ENCODE data around the gene RAB21.
"Not testable (repeated sequence)": the region's sequence is repeated elsewhere in the genome, so short reads cannot be mapped to it uniquely, and the experiment has no call there.

Gene RAB21

DNA sequence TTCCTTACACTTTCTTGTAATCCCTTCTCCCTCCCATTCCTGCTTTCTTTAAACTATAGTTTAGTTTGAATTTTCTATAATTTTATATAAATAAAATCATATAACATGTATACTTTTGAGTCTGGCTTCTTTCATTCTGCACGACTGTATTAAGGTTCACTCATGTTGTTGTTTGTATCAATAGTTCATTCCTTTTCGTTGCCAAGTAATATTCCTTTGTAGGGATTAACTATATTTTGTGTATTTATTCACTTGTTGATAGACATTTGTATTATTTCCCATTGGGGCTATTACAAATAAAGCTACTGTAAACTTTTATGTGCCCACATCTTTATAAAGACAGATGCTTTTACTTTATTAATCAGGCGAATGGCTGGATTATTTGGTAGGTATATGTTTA is 45.5 kb downstream of the RAB21 start:
- DNase-seq: no peak

DNA sequence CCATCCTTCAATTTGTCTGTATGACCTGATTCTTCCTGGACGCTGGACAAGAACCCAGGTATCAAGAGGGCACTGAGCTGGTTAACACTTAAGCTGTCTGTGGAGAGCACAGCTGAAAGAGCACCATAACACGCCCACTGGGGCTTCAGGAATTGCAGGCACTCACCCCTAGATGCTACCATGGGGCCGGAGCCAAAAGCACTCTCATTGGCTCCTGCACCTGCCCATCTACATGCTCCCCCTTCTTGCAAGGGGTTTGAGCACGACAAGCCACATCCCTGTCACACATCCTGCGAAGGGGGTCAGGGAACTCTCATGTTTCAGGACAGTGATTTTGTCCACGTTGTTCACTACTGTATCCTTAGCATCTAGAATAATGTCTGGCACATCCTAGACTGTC is 49.8 kb downstream of the RAB21 start:
- DNase-seq: no peak

DNA sequence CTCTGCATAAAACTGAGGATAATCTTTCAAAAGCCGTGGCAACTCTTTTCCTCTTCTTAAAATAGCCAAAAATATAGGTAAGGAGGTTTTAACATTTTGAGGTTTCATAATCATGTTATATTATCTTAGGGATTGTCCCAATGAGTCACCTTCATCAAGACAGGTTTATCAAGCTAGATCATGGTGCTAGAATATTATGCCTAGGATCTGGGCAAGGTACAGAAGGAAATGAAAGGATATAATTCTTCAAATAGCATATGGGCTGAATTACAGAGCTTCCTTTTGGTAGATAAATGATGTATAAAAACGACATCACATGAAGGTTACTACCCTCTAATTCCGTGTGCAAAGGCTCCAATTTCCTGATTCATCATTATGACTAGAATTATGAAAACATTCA is 56.3 kb downstream of the RAB21 start:
- no peak for DNase-seq

DNA sequence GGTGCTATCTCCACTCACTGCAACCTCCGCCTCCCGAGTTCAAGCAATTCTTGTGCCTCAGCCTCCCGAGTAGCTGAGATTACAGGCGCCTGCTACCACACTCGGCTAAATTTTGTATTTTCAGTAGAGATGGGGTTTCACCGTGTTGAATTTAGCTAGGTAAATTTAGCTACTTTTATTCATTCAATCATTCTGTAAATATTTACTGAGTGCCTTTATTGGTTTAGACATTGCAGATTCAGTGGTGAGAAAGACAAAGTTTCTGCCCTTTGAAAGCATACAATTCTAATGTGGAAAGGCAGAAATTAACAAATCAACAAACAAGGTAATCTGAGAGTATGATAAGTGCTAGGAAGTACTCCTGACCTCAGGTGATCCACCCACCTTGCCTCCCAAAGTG is 60.6 kb downstream of the RAB21 start:
- DNase-seq: not testable (repeated sequence)

DNA sequence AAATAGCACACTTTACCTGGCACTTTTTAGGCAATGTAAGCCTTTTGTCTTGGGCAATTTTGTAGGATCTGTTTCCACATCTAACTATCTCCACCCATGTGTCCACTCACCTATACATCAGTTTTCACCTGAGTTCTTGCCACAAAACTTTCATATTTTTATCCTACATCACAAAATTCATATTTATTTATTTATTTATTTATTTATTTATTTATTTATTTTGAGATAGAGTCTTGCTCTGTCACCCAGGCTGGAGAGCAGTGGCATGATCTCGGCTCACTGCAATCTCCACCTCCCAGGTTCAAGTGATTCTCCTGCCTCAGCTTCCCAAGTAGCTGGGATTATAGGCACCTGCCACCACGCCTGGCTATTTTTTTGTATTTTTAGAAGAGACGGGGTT is 67.4 kb downstream of the RAB21 start:
- not testable (repeated sequence) for DNase-seq

DNA sequence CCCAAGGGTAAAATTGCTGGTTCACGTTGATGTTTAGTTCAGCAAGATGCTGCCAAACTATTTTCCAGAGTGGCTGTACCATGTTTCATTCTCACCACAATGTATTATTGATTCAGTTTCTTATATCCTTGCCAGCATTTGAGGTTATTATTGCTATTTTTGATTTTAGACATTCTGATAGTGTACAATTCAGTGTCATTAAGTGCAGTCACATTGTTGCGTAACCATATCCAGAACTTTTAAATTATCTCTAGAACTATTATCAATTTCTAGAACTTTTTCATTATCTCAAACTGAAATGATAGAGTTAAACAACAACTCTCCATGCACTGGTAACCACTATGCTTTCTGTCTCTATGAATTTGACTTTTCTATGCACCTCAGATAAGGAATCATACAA is 74.2 kb downstream of the RAB21 start:
- DNase-seq: no peak

DNA sequence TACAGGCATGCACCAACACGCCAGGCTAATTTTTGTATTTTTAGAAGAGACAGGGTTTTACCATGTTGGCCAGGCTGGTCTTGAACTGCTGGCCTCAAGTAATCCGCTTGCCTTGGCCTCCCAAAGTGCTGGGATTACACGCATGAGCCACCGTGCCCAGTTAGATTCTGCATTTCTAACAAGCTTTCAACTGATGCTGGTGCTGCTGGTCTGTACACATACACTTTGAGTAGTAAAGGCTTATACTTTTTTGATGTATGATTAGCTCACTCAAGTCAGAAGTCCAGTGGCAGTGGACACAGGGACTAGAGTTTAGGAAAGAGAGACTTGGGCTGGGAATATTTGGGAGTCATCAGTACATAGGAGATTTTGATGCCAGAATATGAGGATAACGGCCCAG is 82.7 kb downstream of the RAB21 start:
- DNase-seq: no peak

DNA sequence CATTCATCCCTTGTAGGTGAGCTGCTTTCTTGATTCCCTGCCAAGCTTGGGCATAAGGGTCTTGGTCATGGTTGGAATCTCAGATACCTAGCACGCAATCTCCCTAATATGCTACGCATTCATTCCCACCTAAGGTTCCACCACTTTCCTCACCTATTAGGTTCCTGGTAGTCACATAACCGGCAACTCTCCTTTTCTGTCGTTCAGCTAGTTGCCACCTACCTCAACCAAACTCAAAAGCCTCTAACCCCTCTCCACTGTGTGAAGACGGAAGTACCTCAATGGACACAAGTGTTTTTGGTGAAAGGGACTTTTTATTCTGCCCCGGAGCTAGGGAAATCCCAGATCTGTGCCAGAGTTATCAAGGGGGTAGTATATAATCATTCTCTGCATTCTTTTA is 83.6 kb downstream of the RAB21 start:
- no peak for DNase-seq

DNA sequence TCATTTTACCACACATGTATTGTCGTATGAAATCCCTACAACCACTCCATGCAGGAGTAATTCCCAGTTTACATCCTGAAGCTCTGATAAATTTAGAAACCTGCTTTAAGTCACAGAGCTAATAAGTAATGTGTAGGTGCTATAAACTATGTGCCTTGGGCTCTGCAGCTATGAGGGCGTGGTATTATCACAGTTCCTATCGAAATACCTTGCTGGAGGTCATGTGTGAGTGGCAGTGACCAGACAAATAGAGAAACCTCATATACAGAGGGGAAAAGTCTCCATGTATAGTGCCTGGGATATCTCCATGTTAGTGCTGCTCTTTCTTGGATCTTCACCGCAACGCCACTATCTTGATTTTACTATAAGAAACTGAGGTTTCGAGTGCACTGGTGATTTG is 84.0 kb downstream of the RAB21 start:
- DNase-seq: no peak

DNA sequence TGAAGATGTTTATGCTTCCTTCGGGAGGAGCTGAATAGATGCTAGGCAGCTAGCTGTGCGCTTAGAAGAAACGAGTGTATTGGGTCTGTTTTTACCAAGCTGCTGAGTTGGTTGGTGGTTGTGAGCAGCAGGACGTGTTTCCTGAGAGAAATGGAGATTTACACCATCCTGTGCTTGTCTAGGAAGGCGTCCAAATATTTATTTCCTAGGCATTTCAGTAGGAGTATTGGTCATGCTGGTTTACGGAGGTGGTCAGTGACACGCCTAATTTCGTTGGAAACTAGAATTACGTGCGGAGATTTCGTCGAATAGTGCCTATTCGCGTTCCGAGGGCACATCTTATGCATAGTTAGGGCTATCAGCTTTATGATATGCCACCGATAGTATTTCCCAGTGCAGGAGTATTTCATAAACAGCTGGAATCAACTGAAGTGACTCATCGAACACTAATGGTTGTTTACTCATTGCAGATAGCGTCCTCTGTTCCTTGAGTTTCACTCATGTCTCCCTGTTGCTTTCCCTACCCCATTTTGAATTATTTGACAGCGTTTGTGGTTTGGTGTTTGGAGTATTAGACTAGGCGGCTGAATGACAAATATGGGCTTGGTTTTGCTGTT is 85.7 kb downstream of the RAB21 start:
- DNase-seq: peak; percentile 28

DNA sequence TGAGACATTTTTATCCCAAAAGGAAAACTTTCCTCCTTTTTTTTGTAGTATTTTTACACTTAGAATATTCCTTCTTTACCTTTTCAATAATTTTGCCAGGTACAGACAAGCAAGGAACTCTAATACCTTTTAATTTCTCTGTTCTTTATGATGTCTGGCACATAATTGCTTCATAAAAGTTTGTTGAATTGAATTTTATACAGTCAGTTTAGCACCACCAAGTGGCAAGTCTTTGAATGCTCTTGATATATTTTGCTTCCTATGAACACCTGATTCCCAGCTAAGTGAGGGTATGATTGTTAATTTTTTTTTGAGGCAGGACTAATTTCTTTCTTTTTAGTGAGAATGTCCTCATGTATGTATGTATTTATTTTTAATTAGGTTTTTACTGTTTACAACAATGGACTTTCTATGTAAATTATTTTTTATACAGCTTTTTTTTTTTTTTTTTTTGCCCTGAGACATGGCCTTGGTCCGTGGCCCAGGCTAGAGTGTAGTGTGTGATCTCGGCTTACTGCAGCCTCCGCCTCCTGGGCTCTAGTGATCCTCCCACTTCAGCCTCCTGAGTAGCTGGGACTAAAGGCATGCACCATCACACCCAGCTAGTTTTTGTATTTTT is 91.8 kb downstream of the RAB21 start:
- DNase-seq: peak; percentile 32

DNA sequence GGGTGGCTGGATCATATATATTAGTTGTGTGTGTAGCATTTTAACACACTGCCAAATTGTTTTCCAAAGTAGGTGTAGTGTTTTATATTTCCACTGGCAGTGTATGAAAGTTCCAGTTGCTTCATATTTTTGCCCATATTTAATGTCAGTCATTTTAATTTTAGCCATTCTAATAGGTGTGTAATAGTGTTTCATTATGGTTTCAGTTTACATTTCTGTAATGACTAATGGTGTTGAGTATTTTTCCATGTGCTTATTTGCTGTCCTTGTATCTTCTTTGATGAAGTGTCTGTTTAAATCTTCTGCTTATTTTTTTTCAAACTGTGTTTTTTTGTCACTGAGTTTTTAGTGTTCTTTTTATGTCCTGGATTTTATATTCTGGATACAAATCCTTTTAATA is 93.5 kb downstream of the RAB21 start:
- no peak for DNase-seq

DNA sequence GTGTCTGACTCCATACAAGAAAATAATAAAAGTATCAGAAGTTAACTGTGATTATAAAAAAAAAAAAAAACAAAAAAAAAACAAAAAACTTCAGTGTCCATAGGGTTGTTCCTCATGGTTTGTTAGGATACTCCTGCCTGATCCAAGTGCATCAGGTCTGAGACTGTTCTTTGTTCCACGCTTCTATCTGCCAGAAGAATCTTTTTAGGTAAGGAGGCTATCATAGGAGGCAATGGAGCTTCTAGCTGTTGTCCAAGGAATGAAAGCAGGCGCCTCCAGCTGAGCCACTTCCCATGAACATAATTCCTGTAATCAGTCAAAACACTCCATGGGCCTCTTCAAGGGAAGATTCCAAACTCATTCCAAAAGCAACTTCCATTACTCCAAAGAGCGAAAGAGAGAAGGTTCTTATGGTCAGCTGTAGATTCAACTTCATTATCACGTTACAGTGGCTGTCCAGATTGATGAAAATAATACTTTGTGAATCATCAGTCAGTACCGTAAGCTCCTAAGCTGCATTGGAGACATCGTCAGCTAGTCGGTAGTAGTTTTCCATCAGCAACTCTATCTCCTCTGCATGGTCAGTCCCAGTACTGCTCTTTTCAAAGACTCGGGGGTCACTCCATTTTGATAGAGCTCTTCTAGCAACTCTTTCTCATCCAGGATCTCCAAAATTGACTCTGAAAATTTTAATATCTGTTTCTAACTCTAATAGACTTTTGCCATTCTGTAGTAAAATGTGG is 94.6 kb downstream of the RAB21 start:
- no peak for DNase-seq
